Neural crest cell (in vitro differentiated cells): ENCODE results near the gene TGM3. TPM values are rescaled to one million over a fixed set of nuclear protein-coding genes. Genes with fewer than 3 reads are reported as not detected.

Source experiments
- DNase-seq: peaks from one replicate; pipeline ENCODE4 v3.0.0; 2021; ENCODE audit warnings: low read depth, mixed read lengths, low spot score
- H3K27ac Mint-ChIP-seq: one replicate; pipeline ENCODE4 v1.8.0; 2021; ENCODE audit warnings: mild to moderate bottlenecking, mixed read lengths; ENCODE audit not compliant: unreplicated experiment
- H3K27me3 Mint-ChIP-seq: 2 replicates; pipeline ENCODE4 v1.8.0; 2021; ENCODE audit warnings: low read depth, mild to moderate bottlenecking, mixed read lengths
- H3K36me3 Mint-ChIP-seq: 2 replicates; pipeline ENCODE4 v1.8.0; 2021; ENCODE audit warnings: low read depth, mild to moderate bottlenecking, mixed read lengths
- H3K4me1 Mint-ChIP-seq: 2 replicates; pipeline ENCODE4 v1.8.0; 2021; ENCODE audit warnings: mixed read lengths
- H3K4me3 Mint-ChIP-seq: one replicate; pipeline ENCODE4 v1.8.0; 2021; ENCODE audit warnings: mild to moderate bottlenecking, mixed read lengths
- H3K9me3 Mint-ChIP-seq: 2 replicates; pipeline ENCODE4 v1.8.0; 2021; ENCODE audit warnings: mixed read lengths
- CTCF ChIP-seq: fragments of 200-600 bp; sonication (generic); conservative IDR thresholded peaks from 2 replicates; pipeline ENCODE4 v1.5.0; 2021; ENCODE audit warnings: antibody characterized with exemption, mild to moderate bottlenecking
- total RNA-seq: library from RNA; stranded (reverse); gene quantifications from 2 replicates; pipeline ENCODE4 v1.2.1, GENCODE V29; 2021

The TGM3 gene
- total RNA-seq, 1 donor from 2014 or later = 0.23 TPM

GRCh38 chr20:2285193-2285592 lies 10.6 kb upstream of the TGM3 start:
- H3K4me3 Mint-ChIP-seq = no peak overlapping the region
- H3K27me3 Mint-ChIP-seq = no peaks in the 10 kb centered on the region
- TF ChIP-seq CTCF = no peak
- no peaks in the 10 kb centered on the region for H3K9me3 Mint-ChIP-seq
- no peaks in the 10 kb centered on the region for H3K36me3 Mint-ChIP-seq
- no peak overlapping the region for H3K27ac Mint-ChIP-seq
- H3K4me1 Mint-ChIP-seq = no peaks in the 10 kb centered on the region
- DNase-seq = no peak

GRCh38 chr20:2285613-2286012 lies 10.2 kb upstream of the TGM3 start:
- H3K4me1 Mint-ChIP-seq = no peaks in the 10 kb centered on the region
- TF ChIP-seq CTCF = no peak
- no peak overlapping the region for H3K27ac Mint-ChIP-seq
- no peaks in the 10 kb centered on the region for H3K36me3 Mint-ChIP-seq
- no peaks in the 10 kb centered on the region for H3K9me3 Mint-ChIP-seq
- no peaks in the 10 kb centered on the region for H3K27me3 Mint-ChIP-seq
- DNase-seq = no peak
- no peak overlapping the region for H3K4me3 Mint-ChIP-seq

GRCh38 chr20:2287504-2287903 lies 8.3 kb upstream of the TGM3 start:
- TF ChIP-seq CTCF = no peak

GRCh38 chr20:2289475-2289874 lies 6.3 kb upstream of the TGM3 start:
- peaks cover 4% of the 10 kb centered on the region for H3K4me1 Mint-ChIP-seq
- H3K27ac Mint-ChIP-seq = no peak overlapping the region
- TF ChIP-seq CTCF = no peak
- H3K36me3 Mint-ChIP-seq = no peaks in the 10 kb centered on the region
- no peaks in the 10 kb centered on the region for H3K27me3 Mint-ChIP-seq
- DNase-seq = no peak
- no peaks in the 10 kb centered on the region for H3K9me3 Mint-ChIP-seq
- H3K4me3 Mint-ChIP-seq = no peak overlapping the region

More at GRCh38 chr20:2287504-2287903, 8.3 kb upstream of the TGM3 start:
- Mint-ChIP-seq H3K27me3 (no peaks in the 10 kb centered on the region), H3K9me3 (no peaks in the 10 kb centered on the region), H3K36me3 (no peaks in the 10 kb centered on the region), H3K4me3 (no peak overlapping the region), H3K4me1 (no peaks in the 10 kb centered on the region), H3K27ac (no peak overlapping the region)
- DNase-seq = no peak

GRCh38 chr20:2290486-2290885 lies 5.3 kb upstream of the TGM3 start:
- Mint-ChIP-seq H3K27me3 (no peaks in the 10 kb centered on the region), H3K4me1 (peaks cover 4% of the 10 kb centered on the region), H3K36me3 (no peaks in the 10 kb centered on the region), H3K4me3 (no peak overlapping the region), H3K27ac (no peak overlapping the region), H3K9me3 (no peaks in the 10 kb centered on the region)
- no peak for DNase-seq
- no peak for TF ChIP-seq CTCF
